RWPE2 (cell line): ENCODE results near the gene ZCCHC14.

ENCODE experiments used
- ATAC-seq: fragments of 200-7000 bp; cut with Tn5 transposase; 3 replicates; pipeline ENCODE4 v1.9.1; 2021; ENCODE audit warnings: low read depth
- DNase-seq: peaks from one replicate; pipeline ENCODE4 v3.0.0-alpha.2; 2020; ENCODE audit warnings: low spot score
- H3K27ac ChIP-seq: fragments of 450-650 bp; 2 replicates; pipeline ENCODE4 v1.5.1; 2017; ENCODE audit warnings: mild to moderate bottlenecking; ENCODE audit not compliant: poor library complexity, severe bottlenecking
- H3K27me3 ChIP-seq: fragments of 250-450 bp; sonication (Bioruptor Pico); 2 replicates; pipeline ENCODE4 v1.5.1; 2021; ENCODE audit warnings: mild to moderate bottlenecking, moderate library complexity; ENCODE audit not compliant: insufficient read depth, poor library complexity, severe bottlenecking
- H3K36me3 ChIP-seq: fragments of 250-450 bp; sonication (Bioruptor Pico); 2 replicates; pipeline ENCODE4 v1.5.1; 2020; ENCODE audit warnings: low read depth, mild to moderate bottlenecking, moderate library complexity
- H3K4me1 ChIP-seq: fragments of 250-450 bp; sonication (Bioruptor Pico); 2 replicates; pipeline ENCODE4 v1.5.1; 2021; ENCODE audit warnings: mild to moderate bottlenecking, moderate library complexity; ENCODE audit not compliant: insufficient read depth, poor library complexity, severe bottlenecking
- H3K4me3 ChIP-seq: fragments of 250-450 bp; sonication (Bioruptor Pico); 2 replicates; pipeline ENCODE4 v1.5.1; 2021; ENCODE audit warnings: mild to moderate bottlenecking, moderate library complexity; ENCODE audit not compliant: severe bottlenecking
- H3K9me3 ChIP-seq: fragments of 250-450 bp; sonication (Bioruptor Pico); 2 replicates; pipeline ENCODE4 v1.5.1; 2021; ENCODE audit warnings: mild to moderate bottlenecking, moderate library complexity; ENCODE audit not compliant: severe bottlenecking
- CTCF ChIP-seq: fragments of 450-650 bp; IDR thresholded peaks from one replicate; pipeline ENCODE4 v1.5.1; 2017; ENCODE audit warnings: mild to moderate bottlenecking, moderate library complexity; ENCODE audit not compliant: poor library complexity, severe bottlenecking

The ZCCHC14 gene

DNA sequence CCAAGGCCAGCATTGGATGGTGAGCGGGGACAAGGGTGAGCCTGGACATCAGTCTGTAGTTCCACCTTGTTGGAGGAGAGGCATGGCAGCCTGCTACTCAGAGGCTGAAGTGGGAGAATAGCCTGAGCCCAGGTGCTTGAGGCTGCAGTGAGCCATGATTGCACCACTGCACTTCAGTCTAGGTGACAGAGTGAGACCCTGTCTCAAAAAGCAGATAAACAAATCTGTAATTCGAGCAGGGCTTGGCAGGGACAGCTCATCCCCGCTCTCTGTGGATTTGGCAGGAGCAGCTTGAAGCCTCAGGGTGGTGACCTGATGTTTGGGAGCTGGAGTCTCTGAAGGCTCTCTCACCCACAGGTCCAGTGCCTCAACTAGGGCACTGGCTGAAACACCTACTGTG lies 38.6 kb upstream of the ZCCHC14 start:
- no peaks in the 10 kb centered on the region for H3K27me3 ChIP-seq
- DNase-seq: no peak
- no peak for ATAC-seq
- no peaks in the 10 kb centered on the region for H3K4me1 ChIP-seq
- H3K9me3 ChIP-seq: peaks cover 6% of the 10 kb centered on the region
- no peaks in the 10 kb centered on the region for H3K36me3 ChIP-seq
- no peak overlapping the region for H3K27ac ChIP-seq
- TF ChIP-seq CTCF: no peak
- H3K4me3 ChIP-seq: no peak overlapping the region

DNA sequence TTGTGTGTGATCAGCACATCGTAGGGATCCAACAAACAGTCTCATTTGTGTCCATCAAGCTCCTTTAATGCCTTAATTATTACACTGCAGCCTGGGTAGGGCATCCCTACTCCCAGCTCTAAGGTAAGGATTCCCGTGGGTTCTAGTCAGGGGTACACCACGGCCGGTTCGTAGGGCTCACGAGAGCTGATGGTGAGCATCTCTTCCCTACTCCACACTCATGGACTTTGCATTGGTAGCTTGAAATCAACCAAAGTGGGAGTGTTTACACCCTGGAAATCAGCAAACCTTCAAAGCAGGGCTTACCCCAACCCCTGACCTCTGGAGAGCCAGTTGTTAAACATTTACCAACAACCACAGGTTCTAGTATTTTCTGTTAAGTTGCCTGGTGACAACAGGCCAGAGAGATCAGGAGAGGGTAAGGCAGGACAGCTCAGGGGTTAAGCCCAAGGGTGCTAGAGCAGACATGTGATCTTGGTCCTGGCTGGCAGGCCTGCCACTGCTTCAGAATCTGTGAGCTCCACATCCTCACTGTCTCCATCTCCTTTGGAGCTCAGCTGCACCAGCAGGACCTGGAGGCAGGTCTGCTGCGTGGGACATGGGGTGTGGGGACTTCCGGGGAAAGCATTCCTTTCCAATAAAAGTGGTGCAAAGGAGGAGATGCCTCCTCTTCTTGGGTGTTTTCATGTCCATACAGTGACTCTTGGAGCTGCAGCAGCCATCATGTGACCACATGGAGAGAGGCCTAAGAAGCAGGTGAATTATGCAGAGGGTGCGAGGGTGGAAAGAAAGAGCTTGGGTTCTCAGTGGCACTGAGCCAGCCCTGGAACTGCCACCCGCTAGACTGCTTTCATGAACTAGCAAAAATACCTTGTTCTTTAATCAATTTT lies 36.1 kb upstream of the ZCCHC14 start:
- TF ChIP-seq CTCF: no peak
- no peaks in the 10 kb centered on the region for H3K4me1 ChIP-seq
- H3K27ac ChIP-seq: no peak overlapping the region
- H3K36me3 ChIP-seq: no peaks in the 10 kb centered on the region
- ATAC-seq: no peak
- no peak overlapping the region for H3K4me3 ChIP-seq
- no peak for DNase-seq
- H3K27me3 ChIP-seq: no peaks in the 10 kb centered on the region
- peaks cover 6% of the 10 kb centered on the region for H3K9me3 ChIP-seq

DNA sequence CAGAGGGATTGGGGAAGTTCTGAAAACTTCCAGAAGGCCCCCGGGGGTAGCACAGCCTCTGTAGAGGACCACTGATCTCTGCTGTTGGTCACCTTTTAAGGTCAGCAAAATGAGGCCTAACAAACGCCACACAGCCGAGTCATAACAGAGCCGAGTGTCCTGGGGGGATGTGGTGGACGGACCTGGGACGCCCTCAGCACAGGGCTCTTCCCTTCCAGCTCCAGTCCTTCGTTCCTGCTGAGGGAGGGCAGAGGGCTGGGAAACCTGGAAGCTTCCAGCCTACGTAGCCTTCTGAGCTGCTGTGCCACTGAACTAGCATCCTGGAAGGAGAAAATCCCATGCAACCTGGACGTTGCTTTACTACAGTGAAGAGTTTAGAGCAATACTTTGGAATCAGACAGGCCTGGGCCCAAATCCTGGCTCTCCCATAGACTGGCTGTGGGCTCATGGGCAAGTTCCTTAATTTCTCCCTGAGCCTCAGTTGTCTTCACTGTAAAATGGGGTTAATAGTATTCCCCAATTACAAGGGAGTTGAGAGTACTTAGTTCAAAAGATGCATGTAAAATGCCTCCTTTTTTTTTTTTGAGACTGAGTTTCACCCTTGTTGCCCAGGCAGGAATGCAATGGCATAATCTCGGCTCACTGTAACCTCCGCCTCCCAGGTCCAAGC lies 34.4 kb upstream of the ZCCHC14 start:
- TF ChIP-seq CTCF: no peak
- Histone ChIP-seq H3K27me3 (no peaks in the 10 kb centered on the region), H3K36me3 (no peaks in the 10 kb centered on the region), H3K27ac (no peak overlapping the region), H3K4me1 (no peaks in the 10 kb centered on the region), H3K9me3 (no peaks in the 10 kb centered on the region), H3K4me3 (no peak overlapping the region)
- ATAC-seq (no peak), DNase-seq (no peak)

GRCh38 chr16:87526238-87526947 lies 33.6 kb upstream of the ZCCHC14 start:
- no peaks in the 10 kb centered on the region for H3K27me3 ChIP-seq
- no peak overlapping the region for H3K27ac ChIP-seq
- H3K4me3 ChIP-seq: no peak overlapping the region
- DNase-seq (no peak), ATAC-seq (no peak)
- no peak for TF ChIP-seq CTCF
- no peaks in the 10 kb centered on the region for H3K9me3 ChIP-seq
- no peaks in the 10 kb centered on the region for H3K4me1 ChIP-seq
- H3K36me3 ChIP-seq: no peaks in the 10 kb centered on the region
